Measurements from ENCODE around the gene F5.

F5 gene

DNA sequence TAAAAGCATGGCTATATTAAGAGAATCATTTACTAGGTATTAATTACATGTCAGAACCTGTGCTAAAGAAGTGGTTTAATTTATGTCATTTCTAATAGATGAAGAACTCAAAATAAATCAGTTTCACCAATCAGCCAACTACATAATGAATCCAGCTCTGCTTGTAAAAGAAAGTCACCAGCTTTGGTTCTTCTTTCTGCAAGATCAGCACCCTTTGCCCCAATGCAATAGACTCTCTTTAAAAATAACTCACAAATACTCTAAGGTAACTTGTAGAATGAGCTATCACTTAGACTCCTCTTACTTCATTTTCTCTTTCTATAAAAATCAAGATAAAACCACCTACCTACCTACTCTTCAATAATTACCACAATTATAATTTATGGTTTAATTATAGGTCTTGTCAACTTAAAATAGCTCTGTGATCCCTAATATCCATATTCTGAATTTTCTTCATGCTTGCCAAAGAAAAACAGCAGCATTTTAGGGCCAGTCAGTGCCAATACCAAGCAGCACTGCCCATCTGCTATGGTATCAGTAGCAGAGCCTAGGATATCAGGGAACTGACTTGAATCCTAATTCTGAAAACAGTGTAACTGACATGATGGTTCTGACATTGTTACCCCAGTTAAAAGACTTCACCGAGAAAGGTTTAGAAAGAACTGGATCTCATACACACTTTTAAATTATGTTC is 111.8 kb downstream of the F5 start:
- H3K27ac ChIP-seq (ENCODE audit: low read depth, low read length): no peak overlapping the region
- no peaks in the 10 kb centered on the region for H3F3A ChIP-seq (ENCODE audit: insufficient read depth)
- no peak overlapping the region for H3K4me2 ChIP-seq (ENCODE audit: low read depth, low read length, poor library complexity, severe bottlenecking)
- H3K79me2 ChIP-seq (ENCODE audit: insufficient read depth, low read length): peaks cover 7% of the 10 kb centered on the region; the same call in 1 of the 2 replicates
- no peaks in the 10 kb centered on the region for H3K9me3 ChIP-seq (ENCODE audit: insufficient read depth, low read length)
- H2AFZ ChIP-seq (ENCODE audit: low read depth, low read length, severe bottlenecking): no peak overlapping the region
- H3K9ac ChIP-seq (ENCODE audit: low read length): no peak overlapping the region
- no peak for TF ChIP-seq EZH2phosphoT487 (conservative IDR thresholded peaks at IDR 0.05; ENCODE audit: low read length)
- TF ChIP-seq, protein P1, sequence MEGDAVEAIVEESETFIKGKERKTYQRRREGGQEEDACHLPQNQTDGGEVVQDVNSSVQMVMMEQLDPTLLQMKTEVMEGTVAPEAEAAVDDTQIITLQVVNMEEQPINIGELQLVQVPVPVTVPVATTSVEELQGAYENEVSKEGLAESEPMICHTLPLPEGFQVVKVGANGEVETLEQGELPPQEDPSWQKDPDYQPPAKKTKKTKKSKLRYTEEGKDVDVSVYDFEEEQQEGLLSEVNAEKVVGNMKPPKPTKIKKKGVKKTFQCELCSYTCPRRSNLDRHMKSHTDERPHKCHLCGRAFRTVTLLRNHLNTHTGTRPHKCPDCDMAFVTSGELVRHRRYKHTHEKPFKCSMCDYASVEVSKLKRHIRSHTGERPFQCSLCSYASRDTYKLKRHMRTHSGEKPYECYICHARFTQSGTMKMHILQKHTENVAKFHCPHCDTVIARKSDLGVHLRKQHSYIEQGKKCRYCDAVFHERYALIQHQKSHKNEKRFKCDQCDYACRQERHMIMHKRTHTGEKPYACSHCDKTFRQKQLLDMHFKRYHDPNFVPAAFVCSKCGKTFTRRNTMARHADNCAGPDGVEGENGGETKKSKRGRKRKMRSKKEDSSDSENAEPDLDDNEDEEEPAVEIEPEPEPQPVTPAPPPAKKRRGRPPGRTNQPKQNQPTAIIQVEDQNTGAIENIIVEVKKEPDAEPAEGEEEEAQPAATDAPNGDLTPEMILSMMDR (IDR thresholded peaks at IDR 0.05; ENCODE audit: insufficient read depth, low read length, poor library complexity, severe bottlenecking): no peak
- H3K9me2 ChIP-seq (replicated peaks; ENCODE audit: insufficient read depth, low read length): no peaks in the 10 kb centered on the region
- no peak overlapping the region for H3K4me3 ChIP-seq (ENCODE audit: insufficient read depth, low read length, poor library complexity, severe bottlenecking)
- H4K20me1 ChIP-seq (ENCODE audit: low read depth, low read length): peaks cover 5% of the 10 kb centered on the region; the same call in 1 of the 2 replicates
- H3K36me3 ChIP-seq (ENCODE audit: low read length): no peaks in the 10 kb centered on the region
- no peaks in the 10 kb centered on the region for H3K27me3 ChIP-seq (ENCODE audit: low read length)

DNA sequence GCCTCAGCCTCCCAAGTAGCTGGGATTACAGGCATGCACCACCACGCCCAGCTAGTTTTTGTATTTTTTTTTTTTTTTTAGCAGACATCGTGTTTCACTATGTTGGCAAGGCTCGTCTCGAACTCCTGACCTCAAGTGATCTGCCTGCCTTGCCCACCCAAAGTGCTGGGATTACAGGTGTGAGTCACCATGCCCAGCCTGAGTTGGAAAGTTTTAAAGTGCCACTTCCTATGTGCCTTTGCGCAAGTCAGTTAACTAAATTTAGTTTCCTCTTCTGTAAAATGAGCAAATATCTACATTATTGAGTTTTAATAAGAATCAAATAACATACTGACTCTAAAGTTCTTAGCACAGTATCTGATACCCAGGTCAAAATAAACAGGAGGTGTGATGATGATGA is 112.9 kb downstream of the F5 start:
- H4K20me1 ChIP-seq (ENCODE audit: low read depth, low read length): peaks cover 5% of the 10 kb centered on the region; the same call in 1 of the 2 replicates
- no peaks in the 10 kb centered on the region for H3K36me3 ChIP-seq (ENCODE audit: low read length)
- no peaks in the 10 kb centered on the region for H3F3A ChIP-seq (ENCODE audit: insufficient read depth)
- H3K4me2 ChIP-seq (ENCODE audit: low read depth, low read length, poor library complexity, severe bottlenecking): no peak overlapping the region
- no peaks in the 10 kb centered on the region for H3K79me2 ChIP-seq (ENCODE audit: insufficient read depth, low read length)
- H2AFZ ChIP-seq (ENCODE audit: low read depth, low read length, severe bottlenecking): no peak overlapping the region
- no peaks in the 10 kb centered on the region for H3K9me2 ChIP-seq (replicated peaks; ENCODE audit: insufficient read depth, low read length)
- no peak overlapping the region for H3K9ac ChIP-seq (ENCODE audit: low read length)
- H3K9me3 ChIP-seq (ENCODE audit: insufficient read depth, low read length): no peaks in the 10 kb centered on the region
- TF ChIP-seq, protein P1 (IDR thresholded peaks at IDR 0.05; ENCODE audit: insufficient read depth, low read length, poor library complexity, severe bottlenecking): no peak
- no peak for TF ChIP-seq EZH2phosphoT487 (conservative IDR thresholded peaks at IDR 0.05; ENCODE audit: low read length)
- no peak overlapping the region for H3K4me3 ChIP-seq (ENCODE audit: insufficient read depth, low read length, poor library complexity, severe bottlenecking)
- H3K27ac ChIP-seq (ENCODE audit: low read depth, low read length): no peak overlapping the region
- no peaks in the 10 kb centered on the region for H3K27me3 ChIP-seq (ENCODE audit: low read length)

DNA sequence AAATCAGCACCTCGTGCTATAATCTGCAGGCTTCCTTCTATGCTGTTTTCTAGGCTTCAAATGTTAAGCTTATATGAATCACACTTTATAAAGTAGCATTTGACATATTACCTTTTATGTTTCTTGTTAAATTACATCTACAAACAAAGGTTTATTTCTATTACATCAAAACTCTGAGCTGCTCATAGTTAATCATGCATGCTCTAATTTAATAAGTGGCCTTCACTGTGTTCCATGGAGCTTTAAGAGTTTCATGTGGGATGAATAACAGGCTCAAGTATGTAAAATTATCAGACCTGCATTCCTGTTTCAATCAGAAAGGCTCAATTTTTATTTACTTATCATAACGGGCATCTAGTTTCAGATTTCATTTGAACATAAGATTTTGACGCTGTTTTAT is 113.5 kb downstream of the F5 start:
- no peak overlapping the region for H3K9ac ChIP-seq (ENCODE audit: low read length)
- H3K4me2 ChIP-seq (ENCODE audit: low read depth, low read length, poor library complexity, severe bottlenecking): no peak overlapping the region
- TF ChIP-seq, protein P1 (IDR thresholded peaks at IDR 0.05; ENCODE audit: insufficient read depth, low read length, poor library complexity, severe bottlenecking): no peak
- TF ChIP-seq EZH2phosphoT487 (conservative IDR thresholded peaks at IDR 0.05; ENCODE audit: low read length): no peak

More for the DNA sequence above, 113.5 kb downstream of the F5 start:
- no peak overlapping the region for H2AFZ ChIP-seq (ENCODE audit: low read depth, low read length, severe bottlenecking)
- no peak overlapping the region for H3K4me3 ChIP-seq (ENCODE audit: insufficient read depth, low read length, poor library complexity, severe bottlenecking)
- no peaks in the 10 kb centered on the region for H3F3A ChIP-seq (ENCODE audit: insufficient read depth)
- no peaks in the 10 kb centered on the region for H3K9me2 ChIP-seq (replicated peaks; ENCODE audit: insufficient read depth, low read length)
- H3K27ac ChIP-seq (ENCODE audit: low read depth, low read length): no peak overlapping the region
- peaks cover 5% of the 10 kb centered on the region; the same call in 1 of the 2 replicates for H4K20me1 ChIP-seq (ENCODE audit: low read depth, low read length)
- H3K36me3 ChIP-seq (ENCODE audit: low read length): no peaks in the 10 kb centered on the region
- H3K27me3 ChIP-seq (ENCODE audit: low read length): no peaks in the 10 kb centered on the region
- no peaks in the 10 kb centered on the region for H3K79me2 ChIP-seq (ENCODE audit: insufficient read depth, low read length)
- no peaks in the 10 kb centered on the region for H3K9me3 ChIP-seq (ENCODE audit: insufficient read depth, low read length)
